NCI-H1436 (cell line): ENCODE data around the gene LRRC49.
"Not testable (repeated sequence)": the region's sequence is repeated elsewhere in the genome, so short reads cannot be mapped to it uniquely, and the experiment has no call there.

Experiments
- DNase-seq: peaks from one replicate; lab custom pipeline; 2025; lab: John Stamatoyannopoulos, UW

LRRC49 gene

DNA sequence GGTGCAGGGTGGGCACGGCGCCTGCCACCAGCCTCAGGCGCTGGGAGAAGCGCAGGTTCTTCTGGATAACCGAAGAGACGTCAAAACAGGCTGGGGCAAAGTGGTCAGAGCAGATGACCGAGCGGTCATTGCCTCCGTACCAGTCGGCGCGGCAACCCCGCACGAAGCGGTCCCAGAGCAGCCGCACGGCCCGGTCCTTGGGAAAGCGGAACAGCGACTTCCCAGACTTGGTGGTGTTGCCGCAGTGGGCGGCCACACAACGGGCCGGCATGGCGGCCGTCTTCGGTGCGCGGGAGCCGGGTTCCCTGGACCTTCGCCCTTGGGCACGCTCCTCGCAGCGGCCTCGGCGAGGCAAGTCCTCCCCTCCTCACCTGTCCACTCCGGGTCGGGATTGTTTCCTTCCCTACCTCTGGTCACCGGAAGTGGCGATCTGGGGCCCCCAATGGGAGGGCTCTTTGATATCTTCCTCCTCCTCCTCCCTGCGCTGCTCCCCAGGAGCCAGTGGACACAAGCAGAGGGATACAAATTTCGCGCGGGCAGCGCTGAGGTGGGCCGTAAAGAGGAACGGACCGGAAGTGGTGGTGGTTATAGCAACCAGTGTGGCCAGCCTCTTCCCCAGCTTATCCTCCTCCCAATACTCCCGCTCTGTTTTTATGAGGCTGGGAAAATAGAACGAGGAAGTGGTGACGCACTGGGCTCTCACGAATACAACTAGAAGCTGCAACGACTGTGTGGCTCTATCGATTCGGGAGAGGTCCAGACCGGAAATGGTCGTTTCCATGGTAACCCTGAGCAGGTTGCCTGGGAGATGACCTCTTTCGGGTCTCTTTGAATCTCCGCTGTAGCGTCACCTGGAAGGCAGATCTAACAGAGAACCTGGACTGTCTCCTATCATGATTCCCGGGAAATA, at the start of gene LRRC49, which contains the start of gene THAP10:
Gene LRRC49 (plus strand): TSS at position 825 of the 910 bp plus-strand sequence. CDS start 69 bp downstream, at position 894.
Gene THAP10 (minus strand): TSS at position 432 of the 910 bp plus-strand sequence. CDS start 161 bp downstream, at position 271.
- DNase-seq: peak; percentile 88

GRCh38 chr15:70845602-70846360, 46.8 kb upstream of the LRRC49 start:
- DNase-seq: no peak

DNA sequence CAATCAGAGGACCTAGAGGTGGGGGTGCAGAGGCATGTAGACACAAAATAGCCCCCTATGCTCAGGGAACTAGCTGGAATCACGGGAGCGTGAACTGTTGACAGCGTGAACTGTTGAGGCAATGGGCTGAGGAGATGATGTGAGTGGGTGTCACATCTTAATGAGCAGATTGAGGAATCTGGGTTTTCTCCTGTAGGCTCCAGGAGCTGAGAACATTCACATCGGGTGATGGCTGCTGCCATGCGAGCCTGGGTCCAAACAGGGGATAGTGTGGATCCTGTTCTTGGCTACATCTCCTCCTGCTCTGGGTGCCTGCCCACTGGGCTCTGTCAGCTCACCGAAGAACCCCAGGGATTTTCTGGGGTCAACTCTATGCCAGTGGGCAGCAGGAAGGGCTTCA, 40.7 kb upstream of the LRRC49 start:
- DNase-seq: no peak

- DNase-seq: no peak
Observed at GRCh38 chr15:70852501-70853317, 39.9 kb upstream of the LRRC49 start.

DNA sequence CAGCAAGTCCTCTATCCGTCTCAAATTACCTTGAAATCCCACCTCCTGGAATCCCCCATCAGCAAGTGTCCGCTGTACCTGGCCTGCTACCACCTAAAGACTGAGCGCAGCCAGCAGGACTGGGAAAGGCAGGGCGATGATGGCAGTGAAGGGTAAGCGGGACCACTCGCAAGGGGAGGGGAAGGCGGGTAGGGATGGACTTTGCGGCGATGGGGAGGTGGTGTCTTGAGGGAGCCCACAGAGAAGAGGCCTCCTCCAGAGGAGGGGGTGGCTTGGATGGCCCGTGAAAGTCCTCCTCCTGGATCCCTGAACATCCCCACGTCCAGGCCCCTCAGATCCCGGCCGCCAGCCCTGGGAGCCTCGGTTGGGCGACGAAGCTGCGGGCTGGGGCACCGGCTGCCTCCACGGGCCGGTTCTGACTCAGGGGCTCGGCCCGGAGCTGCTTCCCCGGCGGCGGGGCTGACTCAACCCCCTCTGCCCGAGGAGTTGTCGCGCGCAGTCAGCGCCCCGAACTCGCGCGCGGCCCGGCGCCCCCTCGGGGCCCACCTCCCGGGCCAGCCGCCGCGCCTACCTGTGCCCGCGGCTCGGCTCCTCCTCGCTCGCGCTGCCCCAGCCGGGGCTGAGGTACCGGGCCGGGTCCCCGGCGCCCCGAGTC, 39.2 kb upstream of the LRRC49 start:
- DNase-seq: no peak

GRCh38 chr15:70853973-70854665, 38.5 kb upstream of the LRRC49 start, which contains the start of gene LARP6:
TSS of gene LARP6 (minus strand) at chr15:70854157. CDS start at chr15:70854088, 69 bp downstream.
- peak; percentile 66 for DNase-seq

DNA sequence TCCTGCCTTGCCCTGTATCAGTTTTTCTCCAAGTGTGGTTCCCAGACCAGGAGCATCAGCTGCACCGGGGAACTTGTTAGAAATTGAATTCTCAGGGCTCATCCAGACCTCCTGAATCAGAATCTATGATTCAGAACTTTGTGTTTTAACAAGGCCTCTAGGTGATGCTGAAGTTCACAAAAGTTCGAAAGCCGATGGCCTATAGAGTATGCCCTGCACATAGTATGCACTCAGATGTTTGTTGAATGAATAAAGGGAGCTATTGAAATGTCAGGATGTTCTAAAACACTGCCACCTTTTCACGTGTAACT, 38.0 kb upstream of the LRRC49 start:
- DNase-seq: no peak

DNA sequence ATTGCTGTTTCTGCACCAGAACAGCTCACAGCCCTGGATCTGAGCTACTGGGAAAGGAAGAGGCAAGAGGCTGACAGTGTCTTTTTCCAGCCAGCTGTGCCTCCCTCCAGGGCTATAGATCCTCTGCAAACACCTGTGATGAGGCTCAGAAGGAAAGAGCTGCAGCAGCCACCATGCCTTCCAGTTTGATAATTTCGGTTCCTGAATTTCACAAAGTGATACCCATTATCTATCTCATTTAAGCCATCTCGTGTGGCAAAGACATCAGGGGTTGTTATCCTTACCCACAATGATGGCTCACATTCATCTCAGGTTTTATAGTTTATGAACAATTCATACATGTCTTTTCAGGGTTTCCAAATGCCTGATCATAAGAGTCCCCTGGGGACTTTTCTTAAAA, 36.9 kb upstream of the LRRC49 start:
- no peak for DNase-seq

DNA sequence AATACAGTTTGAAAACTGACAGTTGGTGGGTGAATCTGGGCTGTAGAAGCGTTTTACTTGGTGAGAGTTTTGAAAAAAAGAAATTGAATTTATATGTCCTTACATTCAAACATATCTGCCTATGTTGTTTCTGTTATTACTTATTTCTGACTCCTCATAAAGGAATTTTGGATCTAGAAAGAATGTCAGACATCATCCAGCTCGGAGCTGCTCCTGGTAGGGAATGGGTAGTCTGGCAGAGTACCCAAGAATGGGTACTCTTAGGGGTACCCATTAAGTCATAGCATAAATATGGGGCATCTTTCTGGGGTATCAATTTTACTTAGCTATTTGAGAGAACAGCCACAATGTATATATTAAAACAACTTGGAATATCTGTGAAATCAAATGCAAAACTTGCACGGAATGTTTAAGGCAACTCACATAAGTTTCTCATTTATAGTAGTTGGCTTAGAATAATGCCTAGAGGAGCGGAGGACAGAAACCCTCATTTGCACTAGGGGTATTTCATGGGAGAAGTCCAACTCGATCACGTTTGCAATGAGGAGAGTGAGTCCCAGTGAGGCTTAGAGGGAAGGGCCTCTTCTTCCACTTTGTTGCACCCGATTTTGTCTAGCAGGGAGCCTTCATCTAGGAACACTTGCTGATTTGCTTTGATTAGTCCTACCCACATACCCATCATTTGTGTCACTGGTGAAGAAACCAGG, 36.3 kb upstream of the LRRC49 start:
- no peak for DNase-seq

- DNase-seq: no peak
Observed at GRCh38 chr15:70856884-70857561, 35.6 kb upstream of the LRRC49 start.

DNA sequence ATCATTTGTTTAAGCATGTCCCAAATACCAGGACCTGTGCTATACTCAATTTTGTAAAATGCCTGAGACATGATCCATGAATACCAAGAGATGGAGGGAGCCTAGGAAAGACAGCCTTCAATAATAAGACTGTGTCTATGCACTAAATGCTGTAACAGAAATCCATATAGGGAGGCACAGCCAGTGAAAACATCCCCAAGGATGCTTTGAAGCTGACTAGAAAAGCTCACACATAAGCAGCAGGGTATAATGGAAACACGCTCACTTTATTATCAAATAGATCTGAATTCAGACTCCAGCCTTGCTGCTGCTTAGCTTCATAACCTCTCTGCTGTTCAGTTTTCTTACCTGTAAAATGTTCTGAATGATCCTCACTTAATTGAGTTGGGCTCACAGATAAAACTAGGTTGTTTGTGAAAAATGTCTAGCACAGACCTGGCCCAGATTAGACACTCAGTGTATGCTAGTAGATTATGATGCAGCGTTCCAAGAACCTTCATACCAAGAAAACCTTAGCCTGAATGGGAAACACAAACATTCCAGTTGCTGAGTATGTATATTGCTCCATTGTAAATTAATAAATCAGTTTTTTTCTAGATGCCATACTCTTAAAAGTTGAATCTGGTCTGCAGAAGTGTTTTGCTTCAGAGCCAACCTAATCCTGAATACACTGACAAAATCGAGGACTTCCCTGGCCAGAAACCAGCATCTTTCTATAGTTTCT, 34.9 kb upstream of the LRRC49 start:
- no peak for DNase-seq

DNA sequence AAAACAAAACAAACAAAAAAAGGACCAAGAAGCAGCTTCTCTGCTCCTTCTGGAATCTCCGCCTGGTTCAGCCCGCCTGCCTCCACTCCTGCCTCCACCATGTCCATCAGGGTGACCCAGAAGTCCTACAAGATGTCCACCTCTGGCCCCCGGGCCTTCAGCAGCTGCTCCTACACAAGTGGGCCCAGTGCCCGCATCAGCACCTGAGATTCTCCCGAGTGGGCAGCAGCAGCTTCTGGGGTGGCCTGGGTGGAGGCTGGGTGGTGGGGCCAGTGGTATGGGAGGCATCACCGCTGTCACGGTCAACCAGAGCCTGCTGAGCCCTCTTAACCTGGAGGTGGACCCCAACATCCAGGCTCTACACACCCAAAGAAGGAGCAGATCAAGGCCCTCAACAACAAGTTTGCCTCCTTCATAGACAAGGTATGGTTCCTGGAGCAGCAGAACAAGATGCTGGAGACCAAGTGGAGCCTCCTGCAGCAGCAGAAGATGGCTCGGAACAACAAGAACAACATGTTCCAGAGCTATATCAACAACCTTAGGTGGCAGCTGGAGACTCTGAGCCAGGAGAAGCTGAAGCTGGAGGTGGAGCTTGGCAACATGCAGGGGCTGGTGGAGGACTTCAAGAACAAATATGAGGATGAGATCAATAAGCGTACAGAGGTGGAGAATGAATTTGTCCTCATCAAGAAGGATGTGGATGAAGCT, 33.9 kb upstream of the LRRC49 start:
- DNase-seq: not testable (repeated sequence)

DNA sequence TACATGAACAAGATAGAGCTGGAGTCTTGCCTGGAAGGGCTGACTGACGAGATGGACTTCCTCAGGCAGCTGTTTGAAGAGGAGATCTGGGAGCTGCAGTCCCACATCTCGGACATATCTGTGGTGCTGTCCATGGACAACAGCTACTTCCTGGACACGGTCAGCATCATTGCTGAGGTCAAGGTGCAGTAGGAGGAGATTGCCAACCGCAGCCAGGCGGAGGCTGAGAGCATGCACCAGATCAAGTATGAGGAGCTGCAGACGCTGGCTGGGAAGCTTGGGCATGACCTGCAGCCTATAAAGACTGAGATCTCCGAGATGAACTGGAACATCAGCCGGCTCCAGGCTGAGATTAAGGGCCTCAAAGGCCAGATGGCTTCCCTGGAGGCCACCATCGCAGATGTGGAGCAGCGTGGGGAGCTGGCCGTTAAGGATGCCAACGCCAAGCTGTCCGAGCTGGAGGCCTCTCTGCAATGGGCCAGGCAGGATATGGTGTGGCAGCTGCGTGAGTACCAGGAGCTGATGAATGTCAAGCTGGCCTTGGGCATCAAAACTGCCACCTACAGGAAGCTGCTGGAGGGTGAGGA, 33.2 kb upstream of the LRRC49 start:
- no peak for DNase-seq

DNA sequence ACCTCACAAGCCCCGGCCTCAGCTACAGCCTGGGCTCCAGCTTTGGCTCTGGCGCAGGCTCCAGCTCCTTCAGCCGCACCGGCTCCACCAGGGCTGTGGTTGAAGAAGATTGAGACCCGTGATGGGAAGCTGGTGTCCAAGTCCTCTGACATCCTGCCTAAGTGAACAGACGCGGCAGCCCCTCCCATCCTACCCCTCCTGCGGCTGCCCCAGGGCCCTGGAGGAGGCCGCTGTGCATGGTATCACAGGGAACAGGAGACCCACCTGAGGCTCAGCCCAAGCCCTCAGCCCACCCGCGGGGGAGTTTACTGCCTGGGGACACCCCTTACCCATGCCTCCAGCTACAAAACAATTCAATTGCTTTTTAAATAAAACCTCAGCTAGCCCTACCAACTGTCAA, 32.6 kb upstream of the LRRC49 start:
- DNase-seq: no peak

- no peak for DNase-seq
Observed at GRCh38 chr15:70863450-70864218, 29.0 kb upstream of the LRRC49 start.

DNA sequence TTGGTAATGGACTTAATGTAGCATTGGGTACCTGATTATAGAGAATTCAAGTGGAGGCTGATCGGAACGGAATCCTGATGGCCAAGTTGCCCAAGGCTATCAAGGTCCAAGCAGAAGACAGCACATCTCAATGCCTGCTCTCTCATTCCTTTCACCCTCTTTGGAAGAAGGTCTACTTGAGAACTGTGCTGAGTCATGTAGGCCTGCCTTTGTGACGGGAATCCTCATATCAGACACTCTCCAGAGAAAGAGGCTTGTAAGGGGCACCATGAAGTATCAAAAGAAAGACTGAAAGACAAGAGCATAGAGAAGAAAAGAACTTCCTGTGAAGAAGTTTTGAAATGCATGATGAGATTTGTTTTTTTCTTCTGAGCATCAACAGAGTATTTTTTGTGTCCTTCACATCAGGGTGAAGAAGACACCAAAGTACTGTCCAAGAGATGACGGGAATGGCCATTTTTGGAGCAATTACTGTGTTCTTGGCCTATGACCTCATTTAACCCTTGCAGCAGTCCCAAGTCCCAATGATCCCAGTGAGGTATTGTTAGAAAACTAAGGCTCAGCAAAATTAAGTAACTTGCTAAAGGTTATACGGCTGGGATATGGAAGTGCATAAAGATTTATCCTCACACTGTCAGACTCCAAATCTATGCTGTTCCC, 25.5 kb upstream of the LRRC49 start:
- DNase-seq: no peak
